H1 (cell line): ENCODE measurements around the gene CTLA4. TPM values are rescaled to one million over a fixed set of nuclear protein-coding genes. Genes with fewer than 3 reads are reported as not detected.

Source experiments
- CTCF ChIA-PET: fragments of 300-600 bp; sonication (Branson Sonifier 250); formaldehyde crosslinking; loops from one replicate; lab custom pipeline; 2021; ENCODE audit not compliant: partially characterized antibody; lab: Charles Lee
- POLR2A ChIA-PET: fragments of 300-600 bp; sonication (Branson Sonifier 250); formaldehyde crosslinking; loops from one replicate; lab custom pipeline; 2021; ENCODE audit warnings: inconsistent platforms; ENCODE audit not compliant: partially characterized antibody; lab: Charles Lee
- DNase-seq, 2 experiments: peaks; one replicate each; pipeline versions ENCODE4 v3.0.0 to v3.0.0-alpha.2; 2010 to 2022; ENCODE audit warnings: low spot score in 2 of 2, low read depth in 1 of 2, mixed read lengths in 1 of 2
- FAIRE-seq: peaks from 2 replicates; lab custom pipeline; 2011; peaks lifted over from hg19 to GRCh38; lab: Jason Lieb, UNC
- H2AFZ ChIP-seq: 2 replicates; pipeline ENCODE4 v1.8.1; 2012; ENCODE audit warnings: low read length, inconsistent platforms
- H2AK5ac ChIP-seq: 2 replicates; pipeline ENCODE4 v1.6.1; 2013; ENCODE audit warnings: low read depth, low read length
- H2BK120ac ChIP-seq: replicated peaks from 2 replicates; pipeline ENCODE3; 2013; ENCODE audit warnings: low read depth, low read length, inconsistent platforms
- H2BK12ac ChIP-seq: 2 replicates; pipeline ENCODE4 v1.6.1; 2013; ENCODE audit warnings: low read depth, low read length
- H2BK15ac ChIP-seq: 2 replicates; pipeline ENCODE4 v1.6.1; 2013; ENCODE audit warnings: low read length
- H2BK20ac ChIP-seq: 2 replicates; pipeline ENCODE4 v1.6.1; 2013; ENCODE audit warnings: low read length
- H2BK5ac ChIP-seq: 2 replicates; pipeline ENCODE4 v1.6.1; 2013; ENCODE audit warnings: low read depth, low read length
- H3K14ac ChIP-seq: 2 replicates; pipeline ENCODE4 v1.6.1; 2013; ENCODE audit warnings: inconsistent platforms; ENCODE audit not compliant: insufficient read length
- H3K18ac ChIP-seq: 2 replicates; pipeline ENCODE4 v1.6.1; 2013; ENCODE audit warnings: low read length; ENCODE audit errors: extremely low read depth
- H3K23ac ChIP-seq: 2 replicates; pipeline ENCODE4 v1.6.1; 2013; ENCODE audit warnings: inconsistent platforms; ENCODE audit not compliant: insufficient read length
- H3K23me2 ChIP-seq: 2 replicates; pipeline ENCODE4 v1.6.1; 2013; ENCODE audit warnings: low read depth, low read length
- H3K27ac ChIP-seq: 2 replicates; pipeline ENCODE4 v1.6.1; 2011; ENCODE audit warnings: low read depth, low read length, inconsistent platforms
- H3K27me3 ChIP-seq, 4 experiments: replicated peaks in 1 of 4; 1 replicate in 1 of 4; 2 replicates in 3 of 4; pipeline versions ENCODE4 v1.6.1 to v1.8.1; 2011 to 2013; ENCODE audit warnings: low read length in 3 of 4, mild to moderate bottlenecking in 3 of 4, inconsistent platforms in 2 of 4, mixed read lengths in 2 of 4, moderate library complexity in 1 of 4; ENCODE audit not compliant: control insufficient read depth in 3 of 4, insufficient read depth in 3 of 4; ENCODE audit errors: extremely low read depth in 1 of 4
- H3K36me3 ChIP-seq, 4 experiments: 2 replicates each; pipeline versions ENCODE4 v1.6.1 to v1.8.1; 2011 to 2013; ENCODE audit warnings: mild to moderate bottlenecking in 4 of 4, low read length in 3 of 4, moderate library complexity in 2 of 4, control low read depth in 1 of 4, inconsistent platforms in 1 of 4; ENCODE audit not compliant: insufficient read depth in 4 of 4, control insufficient read depth in 2 of 4
- H3K4ac ChIP-seq: replicated peaks from 2 replicates; pipeline ENCODE3; 2013; ENCODE audit warnings: low read length, low read depth, mixed read lengths, inconsistent platforms; ENCODE audit not compliant: insufficient read length
- H3K4me1 ChIP-seq, 4 experiments: replicated peaks in 1 of 4; 1 replicate in 1 of 4; 2 replicates in 3 of 4; pipeline versions ENCODE4 v1.6.1 to v1.8.1; 2011 to 2013; ENCODE audit warnings: low read length in 3 of 4, inconsistent platforms in 2 of 4, mixed read lengths in 1 of 4; ENCODE audit not compliant: insufficient read depth in 4 of 4, control insufficient read depth in 3 of 4
- H3K4me2 ChIP-seq, 2 experiments: 2 replicates each; pipeline versions ENCODE4 v1.6.1 to v1.8.1; 2011 to 2013; ENCODE audit warnings: low read depth in 2 of 2, low read length in 2 of 2, control low read depth in 1 of 2, inconsistent platforms in 1 of 2, mild to moderate bottlenecking in 1 of 2; ENCODE audit not compliant: insufficient read depth in 1 of 2
- H3K4me3 ChIP-seq, 4 experiments: fragments of 200-600, 300-600 bp in 1 of 4; sonication (generic), shearing (Covaris generic), sonication (Bioruptor Twin) in 1 of 4; 2 replicates each; pipeline versions ENCODE4 v1.5.1 to v1.8.1; 2011 to 2016; ENCODE audit warnings: low read length in 4 of 4, low read depth in 3 of 4, control low read depth in 2 of 4, inconsistent platforms in 2 of 4, mild to moderate bottlenecking in 2 of 4, mixed read lengths in 1 of 4, moderate library complexity in 1 of 4; ENCODE audit not compliant: insufficient read depth in 2 of 4; ENCODE audit errors: extremely low read depth in 1 of 4
- H3K56ac ChIP-seq: replicated peaks from 2 replicates; pipeline ENCODE3; 2013; ENCODE audit warnings: low read depth, mild to moderate bottlenecking, mixed read lengths, low read length, inconsistent platforms; ENCODE audit not compliant: insufficient read length
- H3K79me1 ChIP-seq: 2 replicates; pipeline ENCODE4 v1.6.1; 2013; ENCODE audit warnings: low read depth, low read length, control low read depth
- H3K79me2 ChIP-seq, 2 experiments: 2 replicates each; pipeline versions ENCODE4 v1.6.1 to v1.8.1; 2012 to 2013; ENCODE audit warnings: low read length in 2 of 2, mild to moderate bottlenecking in 2 of 2, inconsistent platforms in 1 of 2; ENCODE audit not compliant: insufficient read depth in 2 of 2, control insufficient read depth in 1 of 2
- H3K9ac ChIP-seq, 4 experiments: replicated peaks in 1 of 4; 1 replicate in 1 of 4; 2 replicates in 3 of 4; pipeline versions ENCODE4 v1.6.1 to v1.8.1; 2011 to 2013; ENCODE audit warnings: low read depth in 3 of 4, low read length in 3 of 4, control low read depth in 2 of 4, mild to moderate bottlenecking in 2 of 4, moderate library complexity in 2 of 4, inconsistent platforms in 1 of 4; ENCODE audit errors: extremely low read depth in 1 of 4
- H3K9me3 ChIP-seq, 2 experiments: 2 replicates each; pipeline versions ENCODE4 v1.6.1 to v1.8.1; 2012 to 2013; ENCODE audit warnings: mild to moderate bottlenecking in 2 of 2, moderate library complexity in 2 of 2, control low read depth in 1 of 2, inconsistent platforms in 1 of 2, low read depth in 1 of 2, low read length in 1 of 2, mixed read lengths in 1 of 2; ENCODE audit not compliant: insufficient read depth in 2 of 2
- H4K20me1 ChIP-seq, 2 experiments: replicated peaks in 1 of 2; 2 replicates each; pipeline versions ENCODE3 to v1.8.1; 2011 to 2013; ENCODE audit warnings: inconsistent platforms in 2 of 2, low read length in 2 of 2, mild to moderate bottlenecking in 1 of 2; ENCODE audit not compliant: insufficient read depth in 2 of 2, control insufficient read depth in 1 of 2
- H4K5ac ChIP-seq: 2 replicates; pipeline ENCODE4 v1.6.1; 2013; ENCODE audit warnings: low read length, low read depth, mixed read lengths, inconsistent platforms; ENCODE audit not compliant: insufficient read length
- H4K8ac ChIP-seq: 2 replicates; pipeline ENCODE4 v1.8.0; 2013; ENCODE audit warnings: mild to moderate bottlenecking, moderate library complexity, low read length, inconsistent platforms; ENCODE audit not compliant: insufficient read depth; ENCODE audit errors: extremely low read depth
- H4K91ac ChIP-seq: replicated peaks from 2 replicates; pipeline ENCODE3; 2013; ENCODE audit warnings: low read length, mixed read lengths, inconsistent platforms; ENCODE audit not compliant: insufficient read length
- ASH2L ChIP-seq: fragments of 200-600, 300-600 bp; sonication (generic); IDR thresholded peaks from one replicate; pipeline ENCODE4 v1.7.1; 2017; ENCODE audit warnings: low read length
- CEBPB ChIP-seq: IDR thresholded peaks from 2 replicates; pipeline ENCODE4 v1.6.1; 2012; ENCODE audit warnings: low read depth, low read length
- CHD2 ChIP-seq: IDR thresholded peaks from 2 replicates; pipeline ENCODE4 v1.6.1; 2012; ENCODE audit warnings: low read length, improper control_type of control experiment
- CREB1 ChIP-seq: IDR thresholded peaks from 2 replicates; pipeline ENCODE4 v1.6.1; 2012; ENCODE audit warnings: inconsistent platforms
- FOSL1 ChIP-seq: IDR thresholded peaks from 2 replicates; pipeline ENCODE4 v1.6.1; 2011; ENCODE audit warnings: mild to moderate bottlenecking, low read depth, low read length, moderate library complexity; ENCODE audit not compliant: insufficient read depth
- KDM1A ChIP-seq: fragments of 200-600, 300-600 bp; sonication (generic); IDR thresholded peaks from 2 replicates; pipeline ENCODE4 v1.7.1; 2016; ENCODE audit warnings: mild to moderate bottlenecking, low read length, borderline replicate concordance
- POLR2AphosphoS5 ChIP-seq: IDR thresholded peaks from 2 replicates; pipeline ENCODE4 v1.6.1; 2011; ENCODE audit warnings: low read depth, low read length
- RAD21 ChIP-seq, 2 experiments: IDR thresholded peaks in 1 of 2; conservative IDR thresholded peaks in 1 of 2; 2 replicates each; pipeline ENCODE4 v1.6.1; 2011; ENCODE audit warnings: low read depth in 2 of 2, low read length in 2 of 2, improper control_type of control experiment in 1 of 2, inconsistent platforms in 1 of 2, mild to moderate bottlenecking in 1 of 2, moderate library complexity in 1 of 2
- RBBP5 ChIP-seq: IDR thresholded peaks from 2 replicates; pipeline ENCODE4 v1.7.1; 2012; ENCODE audit warnings: low read depth, mild to moderate bottlenecking, inconsistent platforms, low read length, moderate library complexity, borderline replicate concordance
- SAP30 ChIP-seq: fragments of 300-600 bp; sonication (generic); IDR thresholded peaks from 2 replicates; pipeline ENCODE4 v1.7.1; 2012; ENCODE audit warnings: low read length, moderate library complexity, mild to moderate bottlenecking, inconsistent platforms; ENCODE audit not compliant: insufficient read depth, insufficient replicate concordance
- SP1 ChIP-seq: IDR thresholded peaks from 2 replicates; pipeline ENCODE4 v1.6.1; 2011; ENCODE audit warnings: low read depth, low read length
- SUZ12 ChIP-seq: fragments of 200-600 bp; sonication (generic); IDR thresholded peaks from 2 replicates; pipeline ENCODE4 v1.6.1; 2012; ENCODE audit warnings: mild to moderate bottlenecking, inconsistent platforms, low read length, moderate library complexity, mixed read lengths
- TAF1 ChIP-seq: IDR thresholded peaks from 2 replicates; pipeline ENCODE4 v1.6.1; 2011; ENCODE audit warnings: mild to moderate bottlenecking, low read depth, low read length
- ZNF274 ChIP-seq: IDR thresholded peaks from 2 replicates; pipeline ENCODE4 v1.7.0; 2012; ENCODE audit warnings: low read length, borderline replicate concordance; ENCODE audit errors: extremely low read depth
- WGBS, 2 experiments: shearing (Covaris generic) in 1 of 2; methylation state at CpG; one replicate each; pipeline versions ENCODE4 v1.1.6 to v1.1.7; 2013 to 2015; ENCODE audit warnings: low lambda C conversion rate in 2 of 2, mixed read lengths in 2 of 2, inconsistent platforms in 1 of 2, low coverage in 1 of 2, missing lambda C conversion rate in 1 of 2; ENCODE audit not compliant: insufficient replicate concordance in 2 of 2, insufficient coverage in 1 of 2, insufficient read length in 1 of 2; ENCODE audit errors: extremely low coverage in 1 of 2, missing lambda C conversion rate in 1 of 2; 5-methylcytosine and 5-hydroxymethylcytosine counted together
- polyA plus RNA-seq, 7 experiments: library from polyadenylated mRNA; depleted of rRNA in 3 of 7; stranded (reverse) in 5 of 7; unstranded in 2 of 7; fragments of >200 nt in 5 of 7; fragments of 200-250 nt in 2 of 7; gene quantifications; 1 replicate in 5 of 7; 2 replicates in 1 of 7; 4 replicates in 1 of 7; pipeline versions ENCODE4 v1.2.1 to v1.2.3, GENCODE V29; 2011 to 2013; ENCODE audit warnings: missing spikeins in 2 of 7, mixed read lengths in 2 of 7
- total RNA-seq: library from RNA; stranded (reverse); fragmentation: NEBNext Ultra II Directional; extraction: Animal tissue kit (Norgen Biotek cat#: 25700); gene quantifications from 2 replicates; pipeline ENCODE4 v1.2.1, GENCODE V29; 2021

Gene CTLA4
- total and polyA plus RNA-seq, 2 of the 8 experiments (the other 6 are each of a cell fraction or from before 2014, with no cell fraction given), result not detected

GRCh38 chr2:203842373-203842772 lies 25.2 kb upstream of the CTLA4 start:
- H3K23ac ChIP-seq, result no peak overlapping the region
- 70% methylated on average over 5 of the region's 5 CpGs; no CpG with 5 or more reads in 1 of the 2 experiments for WGBS, 2 experiments
- no peak overlapping the region for H2BK5ac ChIP-seq
- no peak overlapping the region for H3K4ac ChIP-seq
- DNase-seq (no peak), FAIRE-seq (no peak)
- ChIA-PET CTCF (no interaction called here), POLR2A (no interaction called here)
- no peak overlapping the region for H2BK120ac ChIP-seq
- H3K27ac ChIP-seq, result no peak overlapping the region
- no peak overlapping the region for H4K91ac ChIP-seq
- H3K79me1 ChIP-seq, result no peaks in the 10 kb centered on the region
- H3K14ac ChIP-seq, result no peak overlapping the region
- no peak overlapping the region for H3K9ac ChIP-seq
- no peak overlapping the region for H2BK12ac ChIP-seq
- no peaks in the 10 kb centered on the region for H3K9me3 ChIP-seq
- H4K20me1 ChIP-seq, result no peaks in the 10 kb centered on the region
- H3K23me2 ChIP-seq, result no peaks in the 10 kb centered on the region
- no peak overlapping the region for H2AFZ ChIP-seq
- no peak overlapping the region for H2AK5ac ChIP-seq
- no peaks in the 10 kb centered on the region for H3K79me2 ChIP-seq
- H3K36me3 ChIP-seq, result no peaks in the 10 kb centered on the region
- H3K18ac ChIP-seq, result no peak overlapping the region
- no peak overlapping the region for H2BK15ac ChIP-seq
- H3K56ac ChIP-seq, result no peak overlapping the region
- no peak overlapping the region for H3K4me2 ChIP-seq
- TF ChIP-seq CEBPB, result no peak
- TF ChIP-seq RBBP5, result no peak
- TF ChIP-seq POLR2AphosphoS5, result no peak
- TF ChIP-seq KDM1A, result no peak
- no peak for TF ChIP-seq CREB1
- no peak for TF ChIP-seq ZNF274
- TF ChIP-seq RAD21 (IDR thresholded peaks at IDR 0.05 in 1 of 2, conservative IDR thresholded peaks at IDR 0.05 in 1 of 2; ENCODE audit: low read depth in 2 of 2, low read length in 2 of 2), result no peak
- TF ChIP-seq CHD2, result no peak
- no peak for TF ChIP-seq TAF1
- no peak for TF ChIP-seq FOSL1
- no peak for TF ChIP-seq SUZ12
- TF ChIP-seq SAP30, result no peak
- TF ChIP-seq SP1, result no peak
- no peak for TF ChIP-seq ASH2L
- H4K8ac ChIP-seq, result no peak overlapping the region
- no peak overlapping the region for H3K4me3 ChIP-seq
- no peak overlapping the region for H4K5ac ChIP-seq
- no peaks in the 10 kb centered on the region for H3K27me3 ChIP-seq
- no peaks in the 10 kb centered on the region for H3K4me1 ChIP-seq
- H2BK20ac ChIP-seq, result no peak overlapping the region
